Measurements from ENCODE around the gene P2RX2. TPM values are rescaled to one million over a fixed set of nuclear protein-coding genes. Genes with fewer than 3 reads are reported as not detected.

Gene P2RX2
- total RNA-seq, 1 experiment from 2014 or later = not detected

DNA sequence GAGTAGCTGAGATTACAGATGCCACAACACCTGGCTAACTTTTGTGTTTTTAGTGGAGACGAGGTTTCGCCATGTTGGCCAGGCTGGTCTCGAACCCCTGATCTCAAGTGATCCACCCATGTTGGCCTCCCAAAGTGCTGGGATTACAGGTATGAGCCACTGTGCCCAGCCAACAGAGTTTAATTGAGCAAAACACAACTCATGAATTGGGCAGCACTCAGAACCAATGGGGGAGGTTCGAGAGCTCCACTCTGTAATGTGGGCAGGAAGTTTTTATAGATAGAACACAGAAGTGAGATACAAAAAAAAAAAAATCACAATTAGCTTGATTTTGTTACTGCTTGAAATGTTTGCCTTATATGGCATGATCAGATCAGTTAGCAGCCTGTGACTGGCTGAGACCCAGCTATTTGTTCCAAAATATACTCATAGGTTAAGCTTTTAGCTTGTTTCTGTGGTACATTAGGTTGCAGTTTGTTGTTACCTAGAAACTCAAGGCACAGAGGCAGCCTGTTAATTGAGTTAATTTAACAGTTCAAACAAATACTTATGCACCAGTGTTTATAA is 1.4 kb upstream of the P2RX2 start (continued):
- TF ChIP-seq, protein P1, sequence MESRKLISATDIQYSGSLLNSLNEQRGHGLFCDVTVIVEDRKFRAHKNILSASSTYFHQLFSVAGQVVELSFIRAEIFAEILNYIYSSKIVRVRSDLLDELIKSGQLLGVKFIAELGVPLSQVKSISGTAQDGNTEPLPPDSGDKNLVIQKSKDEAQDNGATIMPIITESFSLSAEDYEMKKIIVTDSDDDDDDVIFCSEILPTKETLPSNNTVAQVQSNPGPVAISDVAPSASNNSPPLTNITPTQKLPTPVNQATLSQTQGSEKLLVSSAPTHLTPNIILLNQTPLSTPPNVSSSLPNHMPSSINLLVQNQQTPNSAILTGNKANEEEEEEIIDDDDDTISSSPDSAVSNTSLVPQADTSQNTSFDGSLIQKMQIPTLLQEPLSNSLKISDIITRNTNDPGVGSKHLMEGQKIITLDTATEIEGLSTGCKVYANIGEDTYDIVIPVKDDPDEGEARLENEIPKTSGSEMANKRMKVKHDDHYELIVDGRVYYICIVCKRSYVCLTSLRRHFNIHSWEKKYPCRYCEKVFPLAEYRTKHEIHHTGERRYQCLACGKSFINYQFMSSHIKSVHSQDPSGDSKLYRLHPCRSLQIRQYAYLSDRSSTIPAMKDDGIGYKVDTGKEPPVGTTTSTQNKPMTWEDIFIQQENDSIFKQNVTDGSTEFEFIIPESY (IDR thresholded peaks at IDR 0.05; ENCODE audit: extremely low read depth, insufficient replicate concordance, low read length) = no peak
- TF ChIP-seq EGR1 (IDR thresholded peaks at IDR 0.05; ENCODE audit: low read depth) (no peak), SRF (IDR thresholded peaks at IDR 0.05; ENCODE audit: low read depth) (no peak), SP1 (IDR thresholded peaks at IDR 0.05; ENCODE audit: low read depth) (no peak), FOSL1 (IDR thresholded peaks at IDR 0.05; ENCODE audit: low read depth) (no peak)
- TF ChIP-seq, protein P2, sequence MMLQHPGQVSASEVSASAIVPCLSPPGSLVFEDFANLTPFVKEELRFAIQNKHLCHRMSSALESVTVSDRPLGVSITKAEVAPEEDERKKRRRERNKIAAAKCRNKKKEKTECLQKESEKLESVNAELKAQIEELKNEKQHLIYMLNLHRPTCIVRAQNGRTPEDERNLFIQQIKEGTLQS (IDR thresholded peaks at IDR 0.05) = no peak

DNA sequence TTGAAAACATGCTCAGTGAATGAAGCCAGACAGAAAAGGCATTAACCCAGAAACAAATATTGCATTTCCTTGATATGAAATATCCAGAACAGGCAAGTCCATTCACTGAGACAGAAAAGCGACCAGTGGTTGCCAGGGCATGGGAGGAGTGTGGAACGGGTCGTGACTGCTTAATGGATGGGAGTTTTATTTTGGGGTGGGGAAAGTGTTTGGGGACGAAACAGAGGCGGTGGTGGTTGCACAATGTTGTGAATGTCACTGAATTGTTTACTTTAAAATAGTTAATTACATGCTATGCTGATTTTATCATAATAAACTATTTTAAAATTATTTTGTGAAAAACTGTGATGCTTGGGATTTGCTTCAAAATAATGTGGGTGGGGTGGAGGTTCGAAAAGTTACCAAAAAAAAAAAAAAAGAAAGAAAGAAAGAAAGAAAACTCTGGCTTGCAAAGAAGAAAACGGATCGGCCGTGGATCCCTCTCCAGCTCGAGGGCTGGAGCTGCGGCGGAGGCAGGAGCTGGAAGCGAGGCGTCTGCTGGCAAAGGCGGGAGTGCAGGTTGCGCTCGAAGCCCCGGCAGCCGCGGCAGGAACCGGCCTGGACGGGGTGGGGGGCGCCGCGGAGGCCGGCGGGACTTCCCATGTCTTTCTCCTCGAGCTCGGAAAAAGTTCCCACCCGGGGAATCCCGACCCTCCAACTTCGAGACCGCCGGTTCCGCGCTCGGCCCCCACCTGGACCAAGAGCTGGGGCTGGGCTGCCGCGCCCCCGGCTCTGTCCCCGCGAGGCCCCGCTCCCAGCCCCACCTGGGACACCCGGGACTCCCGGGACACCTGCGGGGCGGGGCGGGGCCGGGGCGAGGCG is 524 bp upstream of the P2RX2 start:
- no peaks in the 10 kb centered on the region for H3K27me3 ChIP-seq (ENCODE audit: insufficient read depth, low read length)
- RAD21 ChIA-PET (ENCODE audit: low non-redundant PET in 1 of 2, low total read pairs in 2 of 2, uncharacterized antibody in 2 of 2, unreplicated experiment in 2 of 2) = interaction anchor here in 1 of 2 experiments (0.8 kb wide), 1 partner anchor 464 kb away, joined by 5 read pairs; no protein-coding TSS in a partner anchor
- BruUV-seq (replicated peaks) = no TSS peak
- no peaks in the 10 kb centered on the region for H4K20me1 ChIP-seq (ENCODE audit: insufficient read depth)
- no peak overlapping the region for H2AFZ ChIP-seq (ENCODE audit: low read depth, low read length, poor library complexity, severe bottlenecking)
- no peak overlapping the region for H3K4me2 ChIP-seq (ENCODE audit: low read length)
- H3K27ac ChIP-seq (ENCODE audit: low read depth, low read length) = no peak overlapping the region
- peaks cover 0 to 16% of the 10 kb centered on the region in 2 experiments; a peak in 2 of 4 replicates for H3K4me1 ChIP-seq (ENCODE audit: control insufficient read depth in 1 of 2, insufficient read depth in 2 of 2, low read length in 2 of 2)
- no peaks in the 10 kb centered on the region for H3K9me2 ChIP-seq (ENCODE audit: insufficient read depth)
- DNase-seq (ENCODE audit: low read depth, low spot score) (no peak), ATAC-seq (no peak)
- H3K4me3 ChIP-seq (replicated peaks in 1 of 2; ENCODE audit: low read depth in 1 of 2, low read length in 2 of 2) = no peak overlapping the region
- H3K9ac ChIP-seq (ENCODE audit: low read length) = no peak overlapping the region
- TF ChIP-seq, protein P3, sequence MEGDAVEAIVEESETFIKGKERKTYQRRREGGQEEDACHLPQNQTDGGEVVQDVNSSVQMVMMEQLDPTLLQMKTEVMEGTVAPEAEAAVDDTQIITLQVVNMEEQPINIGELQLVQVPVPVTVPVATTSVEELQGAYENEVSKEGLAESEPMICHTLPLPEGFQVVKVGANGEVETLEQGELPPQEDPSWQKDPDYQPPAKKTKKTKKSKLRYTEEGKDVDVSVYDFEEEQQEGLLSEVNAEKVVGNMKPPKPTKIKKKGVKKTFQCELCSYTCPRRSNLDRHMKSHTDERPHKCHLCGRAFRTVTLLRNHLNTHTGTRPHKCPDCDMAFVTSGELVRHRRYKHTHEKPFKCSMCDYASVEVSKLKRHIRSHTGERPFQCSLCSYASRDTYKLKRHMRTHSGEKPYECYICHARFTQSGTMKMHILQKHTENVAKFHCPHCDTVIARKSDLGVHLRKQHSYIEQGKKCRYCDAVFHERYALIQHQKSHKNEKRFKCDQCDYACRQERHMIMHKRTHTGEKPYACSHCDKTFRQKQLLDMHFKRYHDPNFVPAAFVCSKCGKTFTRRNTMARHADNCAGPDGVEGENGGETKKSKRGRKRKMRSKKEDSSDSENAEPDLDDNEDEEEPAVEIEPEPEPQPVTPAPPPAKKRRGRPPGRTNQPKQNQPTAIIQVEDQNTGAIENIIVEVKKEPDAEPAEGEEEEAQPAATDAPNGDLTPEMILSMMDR (IDR thresholded peaks at IDR 0.05 in 2 of 3, conservative IDR thresholded peaks at IDR 0.05 in 1 of 3; ENCODE audit: borderline replicate concordance in 1 of 3, insufficient read depth in 1 of 3, low read depth in 2 of 3, low read length in 2 of 3) = no peak
- no peak for TF ChIP-seq SRF (IDR thresholded peaks at IDR 0.05; ENCODE audit: low read depth)
- H3K79me2 ChIP-seq (ENCODE audit: insufficient read depth, low read length) = no peaks in the 10 kb centered on the region
- CTCF ChIA-PET = interaction anchor here (0.8 to 1.4 kb wide), 2 partner anchors 9 to 204 kb away, joined by 3 to 5 read pairs; no protein-coding TSS in a partner anchor
- H3K36me3 ChIP-seq (ENCODE audit: control insufficient read depth in 1 of 2, insufficient read depth in 2 of 2, low read length in 2 of 2) = no peaks in the 10 kb centered on the region
- POLR2A ChIA-PET = no interaction called here
- H3K9me3 ChIP-seq (ENCODE audit: control insufficient read depth in 1 of 2, insufficient read depth in 1 of 2, low read depth in 1 of 2, low read length in 2 of 2) = no peaks in the 10 kb centered on the region
- intact Hi-C loops (cut with micrococcal nuclease) = loop anchor here (5.0 kb wide), 1 partner anchor 466 kb away; no protein-coding TSS in a partner anchor

All from HCT116 (cell line).